Measurements from ENCODE around the gene ANGPTL2.

GRCh38 chr9:127158786-127159324 lies 36.4 kb upstream of the ANGPTL2 start:
- no peak for TF ChIP-seq CTCF (conservative IDR thresholded peaks at IDR 0.05; ENCODE audit: low read length)
- TF ChIP-seq EZH2phosphoT487 (IDR thresholded peaks at IDR 0.05; ENCODE audit: borderline replicate concordance, low read depth, low read length) = no peak
